Hepatic stellate cell (primary cell): Measurements from ENCODE around the gene PEAK3.

Experiments used
- DNase-seq: peaks from one replicate; pipeline ENCODE4 v3.0.0; 2011; ENCODE audit warnings: low spot score

The PEAK3 gene

GRCh38 chr19:2236314-2237050 lies 45.5 kb downstream of the PEAK3 start, which contains the start of the genes PLEKHJ1 and SF3A2:
Gene PLEKHJ1, minus strand, starts transcription at chr19:2236329. Its CDS starts 81 bp downstream, at chr19:2236248.
Gene SF3A2, plus strand, starts transcription at chr19:2236824. Its CDS starts 6,595 bp downstream, at chr19:2243419.
- DNase-seq: peak; percentile 100

GRCh38 chr19:2236064-2236313 lies 46.0 kb downstream of the PEAK3 start:
- DNase-seq: no peak

- DNase-seq: no peak
These were observed 46.5 kb downstream of the PEAK3 start for GRCh38 chr19:2235381-2236063.

GRCh38 chr19:2234996-2235380 lies 47.0 kb downstream of the PEAK3 start:
- DNase-seq: no peak

GRCh38 chr19:2233601-2234280 lies 48.2 kb downstream of the PEAK3 start:
- DNase-seq: no peak

- DNase-seq: no peak
These were observed 49.5 kb downstream of the PEAK3 start for GRCh38 chr19:2232286-2233151.

- DNase-seq: no peak
These were observed 50.3 kb downstream of the PEAK3 start for GRCh38 chr19:2231621-2232221.

- no peak for DNase-seq
These were observed 51.0 kb downstream of the PEAK3 start for GRCh38 chr19:2230807-2231533.

GRCh38 chr19:2230033-2230531 lies 51.9 kb downstream of the PEAK3 start:
- DNase-seq: no peak

GRCh38 chr19:2229103-2230032 lies 52.6 kb downstream of the PEAK3 start:
- DNase-seq: no peak

GRCh38 chr19:2228157-2229030 lies 53.6 kb downstream of the PEAK3 start:
- DNase-seq: no peak

GRCh38 chr19:2227415-2228156 lies 54.4 kb downstream of the PEAK3 start:
- DNase-seq: no peak

GRCh38 chr19:2226840-2227360 lies 55.1 kb downstream of the PEAK3 start:
- DNase-seq: no peak

- no peak for DNase-seq
These were observed 55.7 kb downstream of the PEAK3 start for GRCh38 chr19:2226051-2226839.

GRCh38 chr19:2225415-2226050 lies 56.4 kb downstream of the PEAK3 start:
- no peak for DNase-seq

GRCh38 chr19:2224754-2225349 lies 57.1 kb downstream of the PEAK3 start:
- no peak for DNase-seq
